ENCODE measurements around the gene XYLT1. TPM values are rescaled to one million over a fixed set of nuclear protein-coding genes. Genes with fewer than 3 reads are reported as not detected.

Gene XYLT1
- total and polyA plus RNA-seq, 2 experiments from 2014 or later = 4.5 to 26.3 TPM

DNA sequence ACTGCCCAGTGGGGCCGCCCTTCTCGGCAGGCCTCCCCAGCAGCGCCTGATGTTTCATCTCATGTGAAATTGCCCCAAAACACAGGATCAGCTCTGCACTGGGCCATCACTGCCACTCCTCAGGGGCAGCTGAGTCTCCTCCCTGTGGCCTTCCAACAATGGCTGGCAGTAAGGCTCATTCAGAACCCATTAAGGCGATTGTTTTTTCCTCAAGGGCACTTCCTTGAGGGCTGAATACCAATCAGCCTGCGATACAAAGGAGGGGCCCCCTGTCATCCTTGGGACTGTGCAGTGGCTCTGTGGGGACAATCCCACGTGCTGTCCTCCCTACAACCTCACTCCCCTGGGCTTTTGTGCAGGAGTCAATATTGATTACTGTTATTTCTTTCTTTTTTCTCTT is 47.5 kb downstream of the XYLT1 start:
- H3K79me2 ChIP-seq (ENCODE audit: insufficient read depth) = peaks cover 100% of the 10 kb centered on the region
- no peaks in the 10 kb centered on the region for H3K36me3 ChIP-seq (ENCODE audit: low read depth)
- H3K9ac ChIP-seq = no peak overlapping the region
- H3F3A ChIP-seq (ENCODE audit: insufficient read depth) = 0 out of 2 replicates have a peak, but pooled peaks cover 7% of the 10 kb centered on the region
- DNase-seq = no peak
- H3K4me1 ChIP-seq (ENCODE audit: insufficient read depth) = no peaks in the 10 kb centered on the region
- no peaks in the 10 kb centered on the region for H3K27me3 ChIP-seq (replicated peaks; ENCODE audit: insufficient read depth)
- in situ Hi-C loops (cut with MboI) = no loop called here
- no peaks in the 10 kb centered on the region for H3K9me2 ChIP-seq (ENCODE audit: insufficient read depth)
- 93 to 99% methylated on average over 6 of the region's 6 CpGs for WGBS, 2 experiments (ENCODE audit: low coverage in 1 of 2, low lambda C conversion rate in 2 of 2, missing lambda C conversion rate in 2 of 2)
- no peak overlapping the region for H3K4me3 ChIP-seq
- H3K9me3 ChIP-seq (ENCODE audit: low read depth) = no peaks in the 10 kb centered on the region
- TF ChIP-seq EZH2 (IDR thresholded peaks at IDR 0.05; ENCODE audit: insufficient read depth, poor library complexity, severe bottlenecking) (no peak), EZH2phosphoT487 (IDR thresholded peaks at IDR 0.05; ENCODE audit: insufficient read depth, low read depth) (no peak)
- H2AFZ ChIP-seq = no peak overlapping the region
- H3K4me2 ChIP-seq (ENCODE audit: unreplicated experiment) = no peak overlapping the region
- no peak overlapping the region for H3K27ac ChIP-seq
- no peaks in the 10 kb centered on the region for H4K20me1 ChIP-seq (ENCODE audit: insufficient read depth)

DNA sequence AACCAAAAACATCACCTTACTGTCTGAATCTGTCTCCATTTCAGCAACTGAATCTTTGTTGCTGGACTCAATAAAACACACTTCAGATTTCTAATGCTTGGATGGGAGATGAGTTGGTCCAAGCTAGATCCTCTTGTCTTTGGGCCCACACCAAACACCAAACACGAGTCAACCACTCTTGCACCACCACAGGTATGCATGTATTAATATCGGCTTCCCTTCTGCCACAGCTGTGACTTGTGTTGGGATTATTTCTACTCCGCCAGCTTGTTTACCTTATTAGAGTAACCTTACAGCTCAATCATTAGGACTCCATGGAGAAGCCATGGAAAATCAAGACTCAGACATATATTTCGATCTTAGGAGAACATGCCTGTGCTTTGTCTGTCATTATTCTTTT is 49.9 kb downstream of the XYLT1 start:
- Histone ChIP-seq H3K4me2 (ENCODE audit: unreplicated experiment) (no peak overlapping the region), H3F3A (ENCODE audit: insufficient read depth) (0 out of 2 replicates have a peak, but pooled peaks cover 7% of the 10 kb centered on the region), H3K27me3 (replicated peaks; ENCODE audit: insufficient read depth) (no peaks in the 10 kb centered on the region), H3K36me3 (ENCODE audit: low read depth) (no peaks in the 10 kb centered on the region), H3K9me3 (ENCODE audit: low read depth) (no peaks in the 10 kb centered on the region), H3K9ac (no peak overlapping the region), H3K4me3 (no peak overlapping the region), H3K27ac (no peak overlapping the region), H3K9me2 (ENCODE audit: insufficient read depth) (no peaks in the 10 kb centered on the region), H2AFZ (no peak overlapping the region), H3K79me2 (ENCODE audit: insufficient read depth) (peaks cover 100% of the 10 kb centered on the region), H4K20me1 (ENCODE audit: insufficient read depth) (no peaks in the 10 kb centered on the region), H3K4me1 (ENCODE audit: insufficient read depth) (peaks cover 13% of the 10 kb centered on the region)
- WGBS, 2 experiments (ENCODE audit: low coverage in 1 of 2, low lambda C conversion rate in 2 of 2, missing lambda C conversion rate in 2 of 2) = 95 to 98% methylated on average over 4 of the region's 4 CpGs
- in situ Hi-C loops (cut with MboI) = no loop called here
- TF ChIP-seq EZH2 (IDR thresholded peaks at IDR 0.05; ENCODE audit: insufficient read depth, poor library complexity, severe bottlenecking) = no peak
- no peak for TF ChIP-seq EZH2phosphoT487 (IDR thresholded peaks at IDR 0.05; ENCODE audit: insufficient read depth, low read depth)
- DNase-seq = peak; percentile 20

DNA sequence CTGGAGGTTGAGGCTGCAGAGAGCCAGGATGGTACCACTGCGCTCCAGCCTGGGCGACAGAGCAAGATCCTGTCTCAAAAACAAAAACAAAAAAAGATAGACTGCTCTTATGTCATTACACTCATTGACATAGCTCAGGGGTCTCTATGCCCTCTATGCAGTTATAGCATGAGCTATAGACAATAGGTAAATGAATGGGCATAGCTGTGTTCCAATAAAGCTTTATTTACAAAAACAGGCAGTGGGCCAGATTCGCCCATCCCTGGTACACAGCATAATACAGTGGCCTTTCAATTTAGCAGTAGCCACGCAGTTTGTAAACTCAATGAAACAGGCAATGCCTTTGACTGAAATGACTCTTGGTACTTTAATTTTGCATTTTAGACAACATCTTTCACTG is 51.5 kb downstream of the XYLT1 start:
- Histone ChIP-seq H3K9ac (no peak overlapping the region), H3F3A (ENCODE audit: insufficient read depth) (0 out of 2 replicates have a peak, but pooled peaks cover 7% of the 10 kb centered on the region), H4K20me1 (ENCODE audit: insufficient read depth) (no peaks in the 10 kb centered on the region), H3K79me2 (ENCODE audit: insufficient read depth) (peaks cover 100% of the 10 kb centered on the region), H3K4me1 (ENCODE audit: insufficient read depth) (peaks cover 13% of the 10 kb centered on the region), H3K36me3 (ENCODE audit: low read depth) (no peaks in the 10 kb centered on the region), H3K27me3 (replicated peaks; ENCODE audit: insufficient read depth) (no peaks in the 10 kb centered on the region), H3K4me3 (no peak overlapping the region), H2AFZ (no peak overlapping the region), H3K9me2 (ENCODE audit: insufficient read depth) (no peaks in the 10 kb centered on the region), H3K4me2 (ENCODE audit: unreplicated experiment) (no peak overlapping the region), H3K9me3 (ENCODE audit: low read depth) (no peaks in the 10 kb centered on the region), H3K27ac (no peak overlapping the region)
- TF ChIP-seq EZH2phosphoT487 (IDR thresholded peaks at IDR 0.05; ENCODE audit: insufficient read depth, low read depth) = no peak
- TF ChIP-seq EZH2 (IDR thresholded peaks at IDR 0.05; ENCODE audit: insufficient read depth, poor library complexity, severe bottlenecking) = no peak
- 99% methylated on average over 4 of the region's 4 CpGs for WGBS, 2 experiments (ENCODE audit: low coverage in 1 of 2, low lambda C conversion rate in 2 of 2, missing lambda C conversion rate in 2 of 2)
- in situ Hi-C loops (cut with MboI) = no loop called here
- no peak for DNase-seq

DNA sequence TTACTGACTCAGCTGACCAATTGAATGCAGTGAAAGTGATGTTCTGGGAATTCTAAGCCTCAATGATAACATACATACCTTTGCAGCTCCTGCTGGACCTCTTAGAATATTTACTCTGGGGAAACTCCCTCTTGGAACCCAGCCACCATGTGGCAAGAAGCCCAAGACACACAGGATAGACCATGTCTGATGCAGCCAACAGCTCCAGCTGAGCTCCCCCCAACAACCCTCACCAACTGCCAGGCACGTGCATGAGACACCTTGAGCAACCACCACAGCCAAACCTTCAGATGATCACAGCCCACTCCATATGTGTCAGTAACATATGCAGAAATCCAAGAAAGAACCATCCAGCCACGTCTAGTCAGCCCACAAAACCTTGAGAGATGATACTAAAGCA is 53.0 kb downstream of the XYLT1 start:
- TF ChIP-seq EZH2phosphoT487 (IDR thresholded peaks at IDR 0.05; ENCODE audit: insufficient read depth, low read depth) (no peak), EZH2 (IDR thresholded peaks at IDR 0.05; ENCODE audit: insufficient read depth, poor library complexity, severe bottlenecking) (no peak)
- no peak overlapping the region for H3K4me3 ChIP-seq
- no peaks in the 10 kb centered on the region for H3K9me2 ChIP-seq (ENCODE audit: insufficient read depth)
- H2AFZ ChIP-seq = no peak overlapping the region
- no peak overlapping the region for H3K9ac ChIP-seq
- no peaks in the 10 kb centered on the region for H3K36me3 ChIP-seq (ENCODE audit: low read depth)
- WGBS, 2 experiments (ENCODE audit: low coverage in 1 of 2, low lambda C conversion rate in 2 of 2, missing lambda C conversion rate in 2 of 2) = 68 to 81% methylated on average over 2 of the region's 2 CpGs
- no peak for DNase-seq
- peaks cover 11% of the 10 kb centered on the region; the same call in 1 of the 2 replicates for H3F3A ChIP-seq (ENCODE audit: insufficient read depth)
- H3K4me2 ChIP-seq (ENCODE audit: unreplicated experiment) = no peak overlapping the region
- H3K27me3 ChIP-seq (replicated peaks; ENCODE audit: insufficient read depth) = no peaks in the 10 kb centered on the region
- no peaks in the 10 kb centered on the region for H3K9me3 ChIP-seq (ENCODE audit: low read depth)
- in situ Hi-C loops (cut with MboI) = no loop called here
- peaks cover 100% of the 10 kb centered on the region for H3K79me2 ChIP-seq (ENCODE audit: insufficient read depth)
- peaks cover 14% of the 10 kb centered on the region for H3K4me1 ChIP-seq (ENCODE audit: insufficient read depth)
- peak overlapping the region; percentile 48; the same call in 1 of the 2 replicates for H3K27ac ChIP-seq
- no peaks in the 10 kb centered on the region for H4K20me1 ChIP-seq (ENCODE audit: insufficient read depth)
